Panc1 (cell line): ENCODE data around the gene HOXC6.

Experiments used
- TF ChIP-seq, protein P1 (sequence below), 2 experiments: IDR thresholded peaks; 2 replicates each; pipeline ENCODE4 v1.6.1; 2011 to 2012; ENCODE audit warnings: low read depth in 2 of 2, control low read depth in 1 of 2, low read length in 1 of 2, mild to moderate bottlenecking in 1 of 2, moderate library complexity in 1 of 2; ENCODE audit not compliant: insufficient read depth in 1 of 2
- TF ChIP-seq, protein P2 (sequence below): fragments of 450-650 bp; IDR thresholded peaks from 2 replicates; pipeline ENCODE4 v1.5.1; 2017; ENCODE audit warnings: mild to moderate bottlenecking

DNA sequence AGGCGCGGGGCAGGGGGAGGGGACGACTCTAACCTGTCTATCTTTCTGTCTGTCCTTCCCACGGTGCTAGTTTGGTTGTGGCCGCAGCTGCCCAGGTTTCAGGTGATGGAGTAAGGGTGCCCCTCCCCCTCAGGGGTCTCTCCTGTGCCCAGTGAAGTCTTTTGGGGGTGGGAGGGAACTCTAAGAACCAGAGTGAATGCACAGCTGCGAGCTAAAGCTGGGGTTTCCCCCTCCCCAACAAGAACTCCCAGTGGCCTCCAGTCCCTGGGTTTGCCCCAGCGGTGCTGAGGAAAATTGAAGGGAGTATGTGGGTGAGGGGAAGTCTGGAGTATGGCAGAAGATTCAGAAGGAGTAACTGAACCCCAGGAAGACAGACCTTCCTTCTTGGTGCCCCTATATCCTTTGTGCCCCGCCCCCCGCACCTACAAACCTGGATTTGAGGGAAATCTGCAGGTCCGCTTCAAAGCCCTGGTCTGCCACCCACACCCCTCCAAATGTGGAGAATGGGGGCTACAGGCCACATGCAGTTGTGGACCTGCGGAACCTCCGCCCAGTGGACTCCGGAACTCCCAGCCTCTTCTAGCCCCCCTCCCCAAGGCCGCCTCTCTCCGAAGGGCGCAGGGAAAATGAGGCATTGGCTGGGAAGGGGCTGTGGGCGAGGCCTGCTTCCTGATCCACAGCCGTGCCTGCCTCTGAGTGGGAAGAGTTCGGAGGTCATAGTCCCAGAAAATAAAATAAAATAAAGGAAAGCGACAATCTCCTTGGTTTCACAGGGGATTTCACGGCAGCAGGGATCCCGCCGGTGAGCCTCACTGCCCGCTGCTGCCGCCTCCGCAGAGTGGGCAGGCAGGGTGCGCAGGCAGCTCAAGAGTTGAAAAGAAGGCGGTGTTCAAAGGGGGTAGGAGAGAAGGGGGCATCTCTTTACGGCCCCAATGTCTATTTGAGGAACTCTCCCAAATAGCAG is 31.7 kb upstream of the HOXC6 start:
- TF ChIP-seq, protein P1, sequence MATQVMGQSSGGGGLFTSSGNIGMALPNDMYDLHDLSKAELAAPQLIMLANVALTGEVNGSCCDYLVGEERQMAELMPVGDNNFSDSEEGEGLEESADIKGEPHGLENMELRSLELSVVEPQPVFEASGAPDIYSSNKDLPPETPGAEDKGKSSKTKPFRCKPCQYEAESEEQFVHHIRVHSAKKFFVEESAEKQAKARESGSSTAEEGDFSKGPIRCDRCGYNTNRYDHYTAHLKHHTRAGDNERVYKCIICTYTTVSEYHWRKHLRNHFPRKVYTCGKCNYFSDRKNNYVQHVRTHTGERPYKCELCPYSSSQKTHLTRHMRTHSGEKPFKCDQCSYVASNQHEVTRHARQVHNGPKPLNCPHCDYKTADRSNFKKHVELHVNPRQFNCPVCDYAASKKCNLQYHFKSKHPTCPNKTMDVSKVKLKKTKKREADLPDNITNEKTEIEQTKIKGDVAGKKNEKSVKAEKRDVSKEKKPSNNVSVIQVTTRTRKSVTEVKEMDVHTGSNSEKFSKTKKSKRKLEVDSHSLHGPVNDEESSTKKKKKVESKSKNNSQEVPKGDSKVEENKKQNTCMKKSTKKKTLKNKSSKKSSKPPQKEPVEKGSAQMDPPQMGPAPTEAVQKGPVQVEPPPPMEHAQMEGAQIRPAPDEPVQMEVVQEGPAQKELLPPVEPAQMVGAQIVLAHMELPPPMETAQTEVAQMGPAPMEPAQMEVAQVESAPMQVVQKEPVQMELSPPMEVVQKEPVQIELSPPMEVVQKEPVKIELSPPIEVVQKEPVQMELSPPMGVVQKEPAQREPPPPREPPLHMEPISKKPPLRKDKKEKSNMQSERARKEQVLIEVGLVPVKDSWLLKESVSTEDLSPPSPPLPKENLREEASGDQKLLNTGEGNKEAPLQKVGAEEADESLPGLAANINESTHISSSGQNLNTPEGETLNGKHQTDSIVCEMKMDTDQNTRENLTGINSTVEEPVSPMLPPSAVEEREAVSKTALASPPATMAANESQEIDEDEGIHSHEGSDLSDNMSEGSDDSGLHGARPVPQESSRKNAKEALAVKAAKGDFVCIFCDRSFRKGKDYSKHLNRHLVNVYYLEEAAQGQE (IDR thresholded peaks at IDR 0.05; ENCODE audit: insufficient read depth in 1 of 2, low read depth in 2 of 2, low read length in 1 of 2), result no peak
- TF ChIP-seq, protein P2, sequence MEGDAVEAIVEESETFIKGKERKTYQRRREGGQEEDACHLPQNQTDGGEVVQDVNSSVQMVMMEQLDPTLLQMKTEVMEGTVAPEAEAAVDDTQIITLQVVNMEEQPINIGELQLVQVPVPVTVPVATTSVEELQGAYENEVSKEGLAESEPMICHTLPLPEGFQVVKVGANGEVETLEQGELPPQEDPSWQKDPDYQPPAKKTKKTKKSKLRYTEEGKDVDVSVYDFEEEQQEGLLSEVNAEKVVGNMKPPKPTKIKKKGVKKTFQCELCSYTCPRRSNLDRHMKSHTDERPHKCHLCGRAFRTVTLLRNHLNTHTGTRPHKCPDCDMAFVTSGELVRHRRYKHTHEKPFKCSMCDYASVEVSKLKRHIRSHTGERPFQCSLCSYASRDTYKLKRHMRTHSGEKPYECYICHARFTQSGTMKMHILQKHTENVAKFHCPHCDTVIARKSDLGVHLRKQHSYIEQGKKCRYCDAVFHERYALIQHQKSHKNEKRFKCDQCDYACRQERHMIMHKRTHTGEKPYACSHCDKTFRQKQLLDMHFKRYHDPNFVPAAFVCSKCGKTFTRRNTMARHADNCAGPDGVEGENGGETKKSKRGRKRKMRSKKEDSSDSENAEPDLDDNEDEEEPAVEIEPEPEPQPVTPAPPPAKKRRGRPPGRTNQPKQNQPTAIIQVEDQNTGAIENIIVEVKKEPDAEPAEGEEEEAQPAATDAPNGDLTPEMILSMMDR, result no peak
